HFFc6 (cell line): ENCODE data around the gene KCNF1. TPM values are rescaled to one million over a fixed set of nuclear protein-coding genes. Genes with fewer than 3 reads are reported as not detected.

Experiments
- DNase-seq: peaks from one replicate; pipeline ENCODE4 v3.0.0-alpha.2; 2018
- H3K27ac Mint-ChIP-seq: 2 replicates; pipeline ENCODE4 v1.8.0; 2020; ENCODE audit warnings: mild to moderate bottlenecking, mixed read lengths
- H3K27me3 Mint-ChIP-seq: 2 replicates; pipeline ENCODE4 v1.8.0; 2021; ENCODE audit warnings: mild to moderate bottlenecking, moderate library complexity, mixed read lengths; ENCODE audit not compliant: insufficient read depth
- H3K36me3 Mint-ChIP-seq: 2 replicates; pipeline ENCODE4 v1.8.0; 2021; ENCODE audit warnings: low read depth, mixed read lengths
- H3K4me1 Mint-ChIP-seq: 2 replicates; pipeline ENCODE4 v1.8.0; 2020; ENCODE audit warnings: low read depth, mixed read lengths
- H3K4me3 Mint-ChIP-seq: 2 replicates; pipeline ENCODE4 v1.8.0; 2020; ENCODE audit warnings: mild to moderate bottlenecking, moderate library complexity, mixed read lengths
- H3K9me3 Mint-ChIP-seq: 2 replicates; pipeline ENCODE4 v1.8.0; 2020; ENCODE audit warnings: mild to moderate bottlenecking, mixed read lengths
- CTCF ChIP-seq: fragments of 200-600 bp; sonication (generic); IDR thresholded peaks from 2 replicates; pipeline ENCODE4 v1.5.0; 2021; ENCODE audit warnings: antibody characterized with exemption, mild to moderate bottlenecking
- total RNA-seq, 6 experiments: library from RNA; stranded (reverse); fragmentation: NEBNext Ultra II Directional; extraction: Animal tissue kit (Norgen Biotek cat#: 25700); gene quantifications; 2 replicates in 1 of 6; 3 replicates in 5 of 6; pipeline ENCODE4 v1.2.3, GENCODE V29; 2021

Gene KCNF1
- total RNA-seq, 6 experiments from 2014 or later, result 0.14 to 0.26 (median 0.18) TPM; not detected in 3

GRCh38 chr2:10900216-10901109 is 11.3 kb upstream of the KCNF1 start:
- TF ChIP-seq CTCF, result peak; percentile 70
- peaks cover 5% of the 10 kb centered on the region for H3K27me3 Mint-ChIP-seq
- no peak overlapping the region for H3K4me3 Mint-ChIP-seq
- no peaks in the 10 kb centered on the region for H3K9me3 Mint-ChIP-seq
- no peak overlapping the region for H3K27ac Mint-ChIP-seq
- no peak for DNase-seq
- peaks cover 7% of the 10 kb centered on the region; the same call in 1 of the 2 replicates for H3K36me3 Mint-ChIP-seq
- peaks cover 25% of the 10 kb centered on the region for H3K4me1 Mint-ChIP-seq

GRCh38 chr2:10901160-10901939 is 10.4 kb upstream of the KCNF1 start:
- Mint-ChIP-seq H3K4me1 (peaks cover 25% of the 10 kb centered on the region), H3K27ac (no peak overlapping the region), H3K36me3 (peaks cover 7% of the 10 kb centered on the region; the same call in 1 of the 2 replicates), H3K9me3 (no peaks in the 10 kb centered on the region), H3K27me3 (peaks cover 6% of the 10 kb centered on the region), H3K4me3 (no peak overlapping the region)
- no peak for TF ChIP-seq CTCF
- DNase-seq, result peak; percentile 39

GRCh38 chr2:10903861-10904210 is 7.9 kb upstream of the KCNF1 start:
- peaks cover 8% of the 10 kb centered on the region for H3K27me3 Mint-ChIP-seq
- no peak overlapping the region for H3K4me3 Mint-ChIP-seq
- TF ChIP-seq CTCF, result no peak
- H3K36me3 Mint-ChIP-seq, result peaks cover 7% of the 10 kb centered on the region; the same call in 1 of the 2 replicates
- H3K9me3 Mint-ChIP-seq, result no peaks in the 10 kb centered on the region
- H3K27ac Mint-ChIP-seq, result no peak overlapping the region
- no peak for DNase-seq
- peaks cover 15% of the 10 kb centered on the region for H3K4me1 Mint-ChIP-seq

- H3K27ac Mint-ChIP-seq, result no peak overlapping the region
- no peaks in the 10 kb centered on the region for H3K9me3 Mint-ChIP-seq
- peaks cover 8% of the 10 kb centered on the region for H3K27me3 Mint-ChIP-seq
- no peak for TF ChIP-seq CTCF
- no peak for DNase-seq
- peaks cover 15% of the 10 kb centered on the region for H3K4me1 Mint-ChIP-seq
- H3K36me3 Mint-ChIP-seq, result peaks cover 7% of the 10 kb centered on the region; the same call in 1 of the 2 replicates
- H3K4me3 Mint-ChIP-seq, result no peak overlapping the region
Observed at GRCh38 chr2:10904455-10904854, 7.3 kb upstream of the KCNF1 start.

- peaks cover 12% of the 10 kb centered on the region for H3K27me3 Mint-ChIP-seq
- H3K4me3 Mint-ChIP-seq, result no peak overlapping the region
- no peak for TF ChIP-seq CTCF
Observed at GRCh38 chr2:10905006-10905861, 6.5 kb upstream of the KCNF1 start.

More at GRCh38 chr2:10905006-10905861, 6.5 kb upstream of the KCNF1 start:
- Mint-ChIP-seq H3K27ac (no peak overlapping the region), H3K9me3 (no peaks in the 10 kb centered on the region), H3K36me3 (peaks cover 7% of the 10 kb centered on the region; the same call in 1 of the 2 replicates), H3K4me1 (peaks cover 15% of the 10 kb centered on the region)
- no peak for DNase-seq
